Limb (tissue), 2 donors: ENCODE measurements around the gene HNMT.

Source experiments
- DNase-seq, 2 donors: peaks; one replicate each; pipeline ENCODE4 v3.0.0-alpha.2; 2016; ENCODE audit errors: extremely low spot score in 2 of 2

Gene HNMT

GRCh38 chr2:138010890-138011289 is 46.6 kb downstream of the HNMT start:
- DNase-seq: no peak

DNA sequence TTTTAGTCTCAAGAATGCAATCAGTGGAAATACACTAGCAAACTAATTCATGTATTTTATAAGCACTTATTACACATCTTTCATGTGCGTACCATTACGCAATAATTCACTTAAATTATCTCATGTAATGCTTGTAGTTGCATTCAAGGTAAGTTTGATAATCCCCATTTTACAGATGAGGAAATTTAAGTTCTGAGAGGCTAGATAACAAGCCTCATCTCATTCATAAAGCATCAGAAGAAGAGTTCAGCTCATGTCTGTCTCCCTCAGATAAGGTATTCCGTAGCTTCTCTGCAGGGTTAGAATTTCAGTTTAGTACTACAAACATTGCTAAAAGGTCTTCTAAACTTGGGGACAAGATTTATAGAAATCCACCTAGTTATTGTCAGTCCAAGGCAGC is 47.8 kb downstream of the HNMT start:
- DNase-seq: no peak

GRCh38 chr2:138012968-138013367 is 48.7 kb downstream of the HNMT start:
- DNase-seq: no peak

DNA sequence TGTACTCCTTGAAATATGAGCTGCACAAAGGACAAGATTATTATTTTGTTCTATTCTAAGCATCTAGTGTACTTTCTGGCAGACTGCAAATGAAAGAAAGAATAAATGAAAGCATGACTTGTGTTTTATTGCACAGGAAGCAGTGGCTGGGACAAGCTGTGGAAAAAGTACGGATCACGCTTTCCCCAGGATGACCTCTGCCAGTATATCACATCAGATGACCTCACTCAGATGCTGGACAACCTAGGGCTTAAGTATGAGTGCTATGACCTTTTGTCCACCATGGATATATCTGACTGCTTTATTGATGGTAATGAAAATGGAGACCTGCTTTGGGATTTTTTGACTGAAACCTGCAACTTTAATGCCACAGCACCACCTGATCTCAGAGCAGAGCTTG is 49.4 kb downstream of the HNMT start:
- no peak for DNase-seq

DNA sequence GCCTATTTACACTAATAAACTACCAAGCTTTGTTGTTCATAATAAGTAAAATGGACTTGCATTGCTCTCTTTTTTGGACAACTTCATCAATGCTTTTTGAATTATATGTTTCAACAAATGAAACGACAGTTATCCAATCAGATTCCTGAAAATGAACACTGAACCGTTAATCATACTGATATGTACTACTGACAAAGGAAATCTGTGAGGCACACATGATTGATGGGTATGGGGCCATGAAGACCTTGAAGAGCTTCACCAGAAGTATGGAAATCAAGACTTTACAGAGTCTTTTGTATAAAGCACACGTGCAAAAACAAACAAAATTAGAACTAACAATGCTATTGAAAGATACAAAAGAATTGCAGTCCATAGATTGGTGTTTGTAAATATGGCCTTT is 51.2 kb downstream of the HNMT start:
- no peak for DNase-seq

DNA sequence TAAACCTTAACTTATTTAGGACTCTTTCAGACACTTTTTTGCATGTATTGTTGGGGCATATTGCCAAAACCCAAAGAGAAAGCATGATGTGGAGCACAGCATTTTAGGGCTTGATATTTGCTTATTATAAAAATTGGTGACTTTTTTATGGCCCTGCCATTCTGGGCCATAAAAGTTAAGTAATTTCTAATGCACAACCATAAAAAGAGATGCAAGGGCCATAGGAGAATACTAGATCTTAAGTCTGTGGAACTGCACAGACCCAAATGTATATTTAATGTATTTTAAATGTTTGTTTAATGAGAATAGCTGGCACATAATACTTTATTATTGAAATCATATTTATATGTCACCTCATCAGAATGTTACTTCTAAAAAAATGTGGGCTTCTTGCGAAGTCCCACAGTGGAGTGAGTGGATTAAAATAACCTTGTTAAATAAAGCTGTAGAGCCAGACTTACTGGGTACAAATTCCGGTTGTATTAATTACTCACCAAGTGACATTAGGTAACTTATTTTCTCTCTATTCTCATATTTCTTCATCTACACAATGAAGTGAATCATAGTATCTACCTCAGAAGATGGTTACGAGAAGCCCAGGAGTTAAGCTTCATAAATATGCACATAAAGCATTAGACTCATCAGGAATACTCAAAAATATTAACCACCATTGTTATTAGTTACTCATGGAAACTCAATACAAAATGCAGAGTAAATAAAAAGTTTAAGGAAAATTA is 52.2 kb downstream of the HNMT start:
- no peak for DNase-seq

GRCh38 chr2:138017824-138018223 is 53.6 kb downstream of the HNMT start:
- DNase-seq: no peak

DNA sequence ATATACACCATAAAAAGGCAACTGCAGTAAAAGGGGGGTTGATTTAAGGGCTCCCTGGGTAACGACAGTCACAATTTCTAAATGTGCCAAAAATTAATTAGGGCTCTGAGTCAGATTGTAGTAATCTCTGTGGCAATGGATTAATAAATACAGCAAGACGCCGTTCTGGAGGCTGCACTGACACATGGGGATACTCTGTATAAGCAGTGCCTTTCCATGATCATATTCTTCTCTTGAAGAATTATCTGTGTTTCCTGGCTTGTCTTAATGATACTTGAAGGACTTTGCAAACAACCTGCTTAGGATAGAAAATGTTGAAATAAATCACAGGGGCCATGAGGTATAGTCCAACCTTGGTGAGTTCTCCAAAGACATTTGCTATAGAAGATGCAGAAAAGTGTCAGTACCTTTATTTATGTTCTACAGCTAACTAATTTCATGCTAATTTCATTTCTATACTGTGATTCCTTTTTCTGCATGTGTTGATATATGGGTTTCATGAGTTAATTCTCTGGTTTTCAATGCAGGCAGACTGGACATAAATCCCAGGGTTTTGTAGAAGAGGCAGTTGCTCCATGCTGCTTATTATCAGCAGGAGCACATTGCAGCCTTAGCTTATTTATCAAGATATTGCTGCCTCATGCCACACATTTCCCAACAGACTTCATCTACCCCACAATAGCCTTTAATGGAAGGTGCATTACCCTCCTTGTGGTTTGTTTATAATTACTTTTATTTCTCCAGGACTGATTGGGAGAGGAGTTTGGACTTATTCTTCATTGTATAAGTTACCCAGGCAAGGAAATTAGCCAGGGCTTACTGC is 54.8 kb downstream of the HNMT start:
- DNase-seq: no peak

DNA sequence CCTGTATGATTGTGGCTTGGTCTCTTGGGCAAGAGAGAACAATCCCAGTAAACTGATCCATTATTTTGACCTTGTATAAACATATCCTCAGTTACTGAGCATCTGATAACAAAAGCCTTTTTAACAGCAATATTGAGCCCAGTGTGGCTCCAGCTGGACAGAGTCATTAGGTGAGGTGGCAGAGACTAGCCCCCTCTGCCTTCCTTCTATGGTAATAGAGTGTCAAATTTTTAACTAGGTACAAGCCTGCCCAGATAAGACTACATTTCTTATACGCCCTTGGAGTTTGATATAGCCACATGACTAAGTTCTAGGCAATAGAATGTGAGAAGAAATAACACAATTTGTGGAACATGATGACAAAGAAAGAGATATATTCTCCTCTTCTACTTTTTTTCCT is 56.2 kb downstream of the HNMT start:
- DNase-seq: no peak

GRCh38 chr2:138021154-138021553 is 56.9 kb downstream of the HNMT start:
- no peak for DNase-seq

DNA sequence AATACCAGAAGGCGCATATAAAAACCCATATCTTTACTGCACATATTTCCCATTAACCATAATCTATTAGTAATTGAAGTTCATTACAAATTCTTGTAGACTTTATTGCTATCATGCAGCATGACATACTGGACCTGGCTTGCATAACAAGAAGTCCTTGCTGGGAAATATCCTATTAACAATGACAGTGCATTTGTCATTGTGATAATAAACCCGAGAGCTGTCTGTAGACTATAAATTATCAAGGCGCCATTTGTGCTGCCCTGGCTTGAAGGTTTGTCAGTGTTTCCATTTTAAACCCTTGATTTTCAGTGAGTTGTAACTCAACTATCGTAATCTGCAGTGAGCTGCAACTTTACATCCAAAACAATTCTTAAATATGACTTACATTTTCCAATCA is 59.0 kb downstream of the HNMT start:
- no peak for DNase-seq

DNA sequence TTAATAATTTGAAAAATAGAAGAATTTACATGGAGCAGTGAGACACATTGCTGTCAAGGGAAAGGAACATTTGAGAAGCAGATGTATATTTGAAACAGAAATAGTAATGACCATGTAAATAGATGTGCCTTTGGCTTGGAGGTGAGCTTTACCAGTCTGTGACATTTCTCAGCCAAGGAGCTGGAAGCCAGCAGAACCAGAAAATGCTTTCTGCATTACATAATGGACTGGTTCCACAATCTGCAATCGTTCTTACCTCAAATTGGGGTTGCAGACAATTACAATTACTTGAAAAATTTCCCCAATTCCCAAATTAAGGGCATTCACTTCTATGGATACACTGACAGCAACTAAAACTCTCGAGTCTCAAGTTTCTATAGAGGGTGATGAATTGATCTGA is 59.7 kb downstream of the HNMT start:
- DNase-seq: no peak

GRCh38 chr2:138026111-138027020 is 62.1 kb downstream of the HNMT start:
- DNase-seq: no peak

DNA sequence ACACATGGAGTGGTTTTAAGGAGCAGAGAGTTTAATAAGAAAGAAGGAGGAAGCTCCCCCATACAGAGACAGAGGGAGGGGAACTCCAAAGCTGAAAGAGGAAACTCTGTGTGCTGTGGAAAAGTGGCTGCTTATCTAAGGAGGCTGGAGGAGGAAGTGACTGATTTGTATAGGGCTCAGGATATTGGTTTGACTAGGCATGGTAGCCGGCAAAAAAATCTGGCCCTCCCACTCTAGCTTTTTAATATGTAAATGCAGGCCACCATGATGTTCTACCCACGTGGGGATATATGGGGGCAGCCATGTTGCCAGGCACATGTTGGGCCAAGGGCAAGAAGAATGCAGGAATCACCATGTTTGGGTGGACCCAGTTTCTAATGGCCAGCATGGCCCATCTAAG is 64.3 kb downstream of the HNMT start:
- DNase-seq: no peak

DNA sequence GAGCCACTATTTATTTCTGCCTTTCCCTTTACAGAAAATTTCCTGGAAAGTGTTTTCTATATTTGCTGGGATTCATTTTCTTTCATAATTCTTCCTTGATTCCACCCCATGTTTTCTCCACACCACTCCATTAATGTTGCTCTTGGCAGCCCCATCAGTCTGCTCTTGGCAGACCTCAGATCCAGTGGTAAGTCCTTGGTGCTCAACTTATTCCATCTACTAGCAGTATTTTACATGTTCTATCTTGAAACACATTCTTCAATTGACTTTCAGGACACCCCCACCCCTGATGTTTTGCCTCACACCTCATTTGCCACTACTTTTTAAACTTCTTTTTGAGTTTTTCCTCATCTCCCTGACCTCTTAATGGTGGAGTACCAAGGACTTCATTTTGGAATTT is 65.0 kb downstream of the HNMT start:
- DNase-seq: no peak

GRCh38 chr2:138030459-138030858 is 66.2 kb downstream of the HNMT start:
- DNase-seq: no peak

DNA sequence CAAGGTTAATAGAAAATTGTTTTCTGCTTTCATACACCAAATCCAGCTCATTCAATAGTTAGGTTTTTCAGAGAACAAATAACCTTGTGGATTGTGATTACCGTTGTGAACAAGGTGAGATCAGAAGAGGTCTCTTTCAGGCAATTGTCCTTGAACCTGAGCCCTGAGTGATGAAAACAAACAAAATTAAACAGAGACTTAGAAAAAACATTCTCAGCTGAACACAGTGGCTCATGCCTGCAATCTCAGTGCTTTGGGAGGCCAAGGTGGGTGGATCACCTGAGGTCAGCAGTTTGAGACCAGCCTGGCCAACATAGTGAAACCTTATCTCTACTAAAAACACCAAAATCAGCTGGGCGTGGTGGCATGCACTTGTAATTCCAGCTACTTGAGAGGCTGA is 68.1 kb downstream of the HNMT start:
- DNase-seq: no peak

- DNase-seq: no peak
Observed at GRCh38 chr2:138034536-138034935, 70.3 kb downstream of the HNMT start.

- DNase-seq: no peak
Observed at GRCh38 chr2:138035608-138036217, 71.4 kb downstream of the HNMT start.

DNA sequence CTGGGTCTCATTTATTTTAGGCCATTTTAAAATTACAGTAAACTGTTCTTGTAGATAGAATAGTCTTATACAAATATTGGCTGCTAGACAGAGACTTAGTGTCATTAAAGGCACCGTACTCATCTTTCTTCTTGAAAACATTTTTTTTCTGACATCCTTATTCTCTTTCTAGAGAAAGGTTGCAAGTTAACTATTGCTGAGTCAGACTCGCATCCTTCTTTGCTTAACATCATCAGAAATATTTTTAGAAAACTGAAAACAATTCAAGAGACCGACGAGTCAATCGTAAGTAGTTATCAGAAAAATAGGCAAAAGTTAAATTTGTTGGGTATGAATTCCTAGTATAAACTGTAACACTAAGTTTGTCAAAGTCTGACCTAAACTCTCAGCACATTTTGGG is 72.2 kb downstream of the HNMT start:
- no peak for DNase-seq

GRCh38 chr2:138037090-138037489 is 72.8 kb downstream of the HNMT start:
- no peak for DNase-seq

- DNase-seq: no peak
Observed at GRCh38 chr2:138040616-138041015, 76.3 kb downstream of the HNMT start.
